ENCODE results near the gene PCARE. TPM values are rescaled to one million over a fixed set of nuclear protein-coding genes. Genes with fewer than 3 reads are reported as not detected.
A peak's percentile ranks its signal among the peaks of the same experiment; 100 is the strongest.

PCARE gene
- total RNA-seq, 2 donors from 2014 or later: 0.09 TPM; not detected in 1

- Mint-ChIP-seq H3K4me3 (peak within 1 kb of the TSS; percentile 71), H3K27ac (no peak within 1 kb of the TSS)
Observed at GRCh38 chr2:29114946-29115609, 40.8 kb upstream of the PCARE start, which contains the start of gene CLIP4. Gene CLIP4 (plus strand): TSS chr2:29115415. CDS start chr2:29121389, 5,974 bp downstream.

GRCh38 chr2:29114586-29114945 lies 40.2 kb upstream of the PCARE start:
- H3K27me3 Mint-ChIP-seq (ENCODE audit: insufficient read depth): peaks cover 63% of the 10 kb centered on the region

More at GRCh38 chr2:29114946-29115609, 40.8 kb upstream of the PCARE start, which contains the start of gene CLIP4:
- no peaks in the 10 kb centered on the region for H3K9me3 Mint-ChIP-seq
- peak within 1 kb of the TSS; percentile 69 for H3K4me3 ChIP-seq (ENCODE audit: low read length)
- H3K9ac ChIP-seq (ENCODE audit: extremely low read depth, low read length, poor library complexity, severe bottlenecking): peak within 1 kb of the TSS; percentile 6
- 8 to 14% methylated on average over 15 to 76 of the region's 76 CpGs for whole genome bisulfite sequencing, 2 experiments (ENCODE audit: insufficient coverage in 1 of 2, insufficient read length in 1 of 2)
- peaks cover 25% of the 10 kb centered on the region for H3K27me3 ChIP-seq (ENCODE audit: control insufficient read depth, insufficient read depth, low read length, poor library complexity, severe bottlenecking)
- TF ChIP-seq, protein P1, sequence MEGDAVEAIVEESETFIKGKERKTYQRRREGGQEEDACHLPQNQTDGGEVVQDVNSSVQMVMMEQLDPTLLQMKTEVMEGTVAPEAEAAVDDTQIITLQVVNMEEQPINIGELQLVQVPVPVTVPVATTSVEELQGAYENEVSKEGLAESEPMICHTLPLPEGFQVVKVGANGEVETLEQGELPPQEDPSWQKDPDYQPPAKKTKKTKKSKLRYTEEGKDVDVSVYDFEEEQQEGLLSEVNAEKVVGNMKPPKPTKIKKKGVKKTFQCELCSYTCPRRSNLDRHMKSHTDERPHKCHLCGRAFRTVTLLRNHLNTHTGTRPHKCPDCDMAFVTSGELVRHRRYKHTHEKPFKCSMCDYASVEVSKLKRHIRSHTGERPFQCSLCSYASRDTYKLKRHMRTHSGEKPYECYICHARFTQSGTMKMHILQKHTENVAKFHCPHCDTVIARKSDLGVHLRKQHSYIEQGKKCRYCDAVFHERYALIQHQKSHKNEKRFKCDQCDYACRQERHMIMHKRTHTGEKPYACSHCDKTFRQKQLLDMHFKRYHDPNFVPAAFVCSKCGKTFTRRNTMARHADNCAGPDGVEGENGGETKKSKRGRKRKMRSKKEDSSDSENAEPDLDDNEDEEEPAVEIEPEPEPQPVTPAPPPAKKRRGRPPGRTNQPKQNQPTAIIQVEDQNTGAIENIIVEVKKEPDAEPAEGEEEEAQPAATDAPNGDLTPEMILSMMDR (conservative IDR thresholded peaks at IDR 0.05): no peak
- H3K36me3 Mint-ChIP-seq (ENCODE audit: low read depth): no peaks in the 10 kb centered on the region
- H3K27me3 Mint-ChIP-seq (ENCODE audit: insufficient read depth): peaks cover 66% of the 10 kb centered on the region
- no peaks in the 10 kb centered on the region for H3K36me3 ChIP-seq (ENCODE audit: control insufficient read depth, insufficient read depth, low read length)
- peaks cover 11% of the 10 kb centered on the region for H3K4me1 Mint-ChIP-seq
- H3K27ac ChIP-seq (ENCODE audit: low read depth, low read length): no peak within 1 kb of the TSS
- peak; percentile 72 for DNase-seq
- H3K9me3 ChIP-seq (ENCODE audit: control insufficient read depth, low read length): no peaks in the 10 kb centered on the region
- H3K4me1 ChIP-seq (ENCODE audit: control insufficient read depth, insufficient read depth, low read length): peaks cover 3% of the 10 kb centered on the region

DNA sequence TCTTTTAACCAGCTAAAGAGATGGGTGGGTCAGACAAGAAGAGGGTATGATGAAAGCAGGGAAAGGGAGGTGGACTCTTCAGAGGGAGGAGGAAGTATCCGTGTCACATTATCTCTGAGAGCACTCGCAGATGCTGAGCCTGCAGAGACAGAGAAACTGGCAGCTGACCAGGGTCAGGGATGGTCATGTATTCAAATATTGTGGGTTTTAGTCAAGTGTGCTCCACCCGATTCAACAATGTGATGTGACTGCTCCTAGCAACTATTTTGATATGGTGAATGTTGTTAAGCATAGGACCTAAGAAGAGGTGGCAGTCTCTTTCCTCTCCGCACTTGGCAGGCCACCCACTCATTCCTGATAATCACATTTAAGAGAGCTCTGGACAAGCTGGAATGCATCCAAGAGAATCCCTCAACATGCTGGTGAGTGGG lies 39.6 kb upstream of the PCARE start:
- no peak for DNase-seq
- Mint-ChIP-seq H3K36me3 (ENCODE audit: low read depth) (no peaks in the 10 kb centered on the region), H3K4me1 (peaks cover 11% of the 10 kb centered on the region), H3K4me3 (peak overlapping the region; percentile 62), H3K9me3 (no peaks in the 10 kb centered on the region), H3K27ac (no peak overlapping the region), H3K27me3 (ENCODE audit: insufficient read depth) (peaks cover 59% of the 10 kb centered on the region)
- Histone ChIP-seq H3K4me3 (ENCODE audit: low read length) (no peak overlapping the region), H3K4me1 (ENCODE audit: control insufficient read depth, insufficient read depth, low read length) (peaks cover 3% of the 10 kb centered on the region), H3K9me3 (ENCODE audit: control insufficient read depth, low read length) (no peaks in the 10 kb centered on the region), H3K9ac (ENCODE audit: extremely low read depth, low read length, poor library complexity, severe bottlenecking) (no peak overlapping the region), H3K27ac (ENCODE audit: low read depth, low read length) (no peak overlapping the region), H3K36me3 (ENCODE audit: control insufficient read depth, insufficient read depth, low read length) (no peaks in the 10 kb centered on the region), H3K27me3 (ENCODE audit: control insufficient read depth, insufficient read depth, low read length, poor library complexity, severe bottlenecking) (peaks cover 25% of the 10 kb centered on the region)
- TF ChIP-seq, protein P1 (conservative IDR thresholded peaks at IDR 0.05): no peak
- 86 to 94% methylated on average over 2 to 4 of the region's 4 CpGs for WGBS, 2 experiments (ENCODE audit: insufficient coverage in 1 of 2, insufficient read length in 1 of 2)

More at GRCh38 chr2:29114586-29114945, 40.2 kb upstream of the PCARE start:
- Mint-ChIP-seq H3K27ac (no peak overlapping the region), H3K4me1 (peaks cover 11% of the 10 kb centered on the region), H3K36me3 (ENCODE audit: low read depth) (no peaks in the 10 kb centered on the region), H3K9me3 (no peaks in the 10 kb centered on the region), H3K4me3 (peak overlapping the region; percentile 62)
- no peak for DNase-seq
- Histone ChIP-seq H3K4me3 (ENCODE audit: low read length) (no peak overlapping the region), H3K27ac (ENCODE audit: low read depth, low read length) (no peak overlapping the region), H3K9ac (ENCODE audit: extremely low read depth, low read length, poor library complexity, severe bottlenecking) (no peak overlapping the region), H3K36me3 (ENCODE audit: control insufficient read depth, insufficient read depth, low read length) (no peaks in the 10 kb centered on the region), H3K27me3 (ENCODE audit: control insufficient read depth, insufficient read depth, low read length, poor library complexity, severe bottlenecking) (peaks cover 25% of the 10 kb centered on the region), H3K9me3 (ENCODE audit: control insufficient read depth, low read length) (no peaks in the 10 kb centered on the region), H3K4me1 (ENCODE audit: control insufficient read depth, insufficient read depth, low read length) (peaks cover 3% of the 10 kb centered on the region)
- TF ChIP-seq, protein P1 (conservative IDR thresholded peaks at IDR 0.05): no peak
- WGBS, 2 experiments (ENCODE audit: insufficient coverage in 1 of 2, insufficient read length in 1 of 2): 89 to 92% methylated on average over 9 to 10 of the region's 10 CpGs

Measured in endodermal cell (in vitro differentiated cells).